ENCODE results near the gene LIMK1.

GRCh38 chr7:74119831-74120230 is 36.2 kb downstream of the LIMK1 start:
- TF ChIP-seq CTCF (conservative IDR thresholded peaks at IDR 0.05; ENCODE audit: low read length) (no peak), EZH2phosphoT487 (IDR thresholded peaks at IDR 0.05; ENCODE audit: borderline replicate concordance) (no peak)
